HG03025 (cell line): ENCODE results near the gene COL5A1.

Experiments used
- ATAC-seq: cut with Tn5 transposase; IDR thresholded peaks from one replicate; pipeline ENCODE4 v1.9.1; 2021; ENCODE audit warnings: mild to moderate bottlenecking, moderate library complexity; ENCODE audit not compliant: unreplicated experiment, low FRiP score

The COL5A1 gene

DNA sequence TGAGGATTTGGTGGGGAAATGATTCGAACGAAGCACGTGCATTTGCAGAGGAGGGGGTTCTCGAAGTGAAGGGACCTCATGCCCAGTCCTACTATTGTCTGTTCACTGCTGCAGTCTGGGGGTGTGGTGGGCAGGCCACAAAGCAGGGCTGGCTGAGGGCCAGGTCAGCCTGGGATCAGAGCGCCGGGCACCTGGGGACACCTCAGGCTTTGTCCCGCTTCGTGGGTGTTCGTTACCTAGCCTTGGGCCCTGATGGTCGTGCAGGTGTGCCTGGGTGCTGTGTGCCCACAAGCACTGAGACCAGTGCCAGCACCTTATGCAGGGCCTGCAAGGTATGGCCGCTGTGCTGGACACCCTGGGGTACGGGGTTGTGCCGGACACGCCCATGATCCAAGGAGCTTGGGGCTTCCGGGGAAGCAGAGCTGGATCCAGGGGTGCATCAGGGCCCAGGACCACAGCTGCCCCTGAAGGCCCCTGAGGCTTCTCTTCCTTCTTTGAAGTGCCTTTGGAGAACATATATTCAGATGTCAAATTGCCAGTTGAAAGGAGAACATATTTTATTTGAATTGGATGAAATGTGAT lies 80.6 kb downstream of the COL5A1 start:
- ATAC-seq, result no peak

DNA sequence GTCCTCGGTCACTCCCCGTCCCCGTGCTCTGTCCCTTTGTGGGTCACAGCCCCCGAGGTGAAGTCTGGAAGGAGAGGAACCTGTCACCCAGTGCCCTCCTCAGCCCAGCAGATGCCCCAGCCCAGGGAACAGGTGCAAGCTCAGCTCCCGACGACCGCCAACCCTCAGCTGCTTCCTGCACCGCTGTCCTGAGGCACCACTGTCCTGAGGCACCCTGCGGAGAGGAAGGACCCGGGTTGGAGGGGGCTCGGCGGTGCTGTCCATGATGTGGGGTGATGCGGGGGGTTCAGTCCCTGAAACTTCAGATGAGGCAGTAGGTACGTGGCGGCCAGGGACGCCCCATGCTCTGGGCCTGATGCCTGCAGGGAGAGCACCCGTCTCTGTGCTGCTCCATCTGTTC lies 81.4 kb downstream of the COL5A1 start:
- ATAC-seq, result no peak

DNA sequence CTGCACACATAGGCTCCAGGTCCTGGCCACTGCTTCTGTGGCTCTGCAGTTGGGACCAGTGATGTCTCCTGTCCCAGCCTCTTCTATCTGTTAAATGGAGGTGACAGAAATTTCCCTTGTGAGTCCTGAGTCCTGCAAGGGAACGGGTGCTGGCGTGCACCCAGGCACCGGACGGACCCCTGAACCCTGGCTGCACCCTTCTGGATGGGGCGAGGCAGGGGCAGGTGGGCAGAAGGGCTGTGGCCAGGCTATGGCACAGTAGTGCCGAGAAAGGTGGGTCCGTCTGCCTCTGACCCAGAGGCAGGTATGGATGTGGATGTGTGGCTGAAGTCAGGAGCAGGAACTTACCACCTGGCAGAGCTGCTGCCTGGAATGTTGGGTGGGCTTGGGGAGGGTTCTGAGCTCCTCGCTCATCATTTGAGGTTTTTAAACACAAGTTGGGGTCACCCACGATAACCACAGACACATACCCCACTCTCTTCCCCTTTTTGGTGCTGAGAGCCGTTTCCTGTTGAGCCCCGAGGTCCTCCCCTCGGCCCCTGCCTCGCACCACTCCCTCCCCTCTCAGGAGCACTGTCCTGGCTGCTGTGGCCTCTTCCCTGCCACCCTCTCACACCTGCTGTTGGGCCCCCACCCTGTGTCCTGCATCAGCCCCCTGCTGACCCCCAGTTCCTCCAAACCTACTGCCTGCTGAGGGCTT lies 82.0 kb downstream of the COL5A1 start:
- no peak for ATAC-seq

DNA sequence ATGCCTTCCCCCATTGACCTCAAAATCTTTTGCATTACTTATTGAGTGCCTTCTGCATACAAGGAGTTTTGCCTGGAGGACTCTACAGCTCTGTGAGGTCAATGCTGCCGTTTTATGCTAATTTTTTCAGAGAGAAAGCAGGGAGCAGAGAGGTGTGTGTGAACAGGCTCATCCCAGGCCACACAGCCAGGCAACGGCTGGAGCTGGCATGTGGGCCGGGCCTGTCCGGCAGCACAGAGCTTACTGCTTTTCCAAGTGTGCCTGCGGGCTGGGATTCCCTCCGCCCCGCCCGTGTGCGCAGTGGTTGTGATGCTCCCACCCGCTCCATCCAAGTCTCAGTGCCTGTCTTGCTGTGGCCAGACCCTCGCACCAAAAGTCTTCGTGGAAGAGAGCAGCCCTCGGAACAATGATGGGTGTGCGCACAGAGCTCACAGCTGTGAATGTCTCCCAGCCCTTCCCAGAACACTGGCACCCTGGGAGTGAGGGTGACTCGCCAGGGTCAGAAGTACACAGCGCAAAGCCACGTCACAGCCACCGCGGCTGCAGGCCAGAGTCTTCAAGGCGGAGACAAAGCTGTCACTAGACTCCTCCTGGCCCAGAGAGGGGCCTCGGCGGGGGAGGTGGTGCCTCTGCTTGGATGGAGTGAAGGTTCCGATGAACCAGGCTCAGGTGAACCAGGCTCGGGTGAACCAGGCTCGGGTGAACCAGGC lies 82.8 kb downstream of the COL5A1 start:
- ATAC-seq, result no peak

DNA sequence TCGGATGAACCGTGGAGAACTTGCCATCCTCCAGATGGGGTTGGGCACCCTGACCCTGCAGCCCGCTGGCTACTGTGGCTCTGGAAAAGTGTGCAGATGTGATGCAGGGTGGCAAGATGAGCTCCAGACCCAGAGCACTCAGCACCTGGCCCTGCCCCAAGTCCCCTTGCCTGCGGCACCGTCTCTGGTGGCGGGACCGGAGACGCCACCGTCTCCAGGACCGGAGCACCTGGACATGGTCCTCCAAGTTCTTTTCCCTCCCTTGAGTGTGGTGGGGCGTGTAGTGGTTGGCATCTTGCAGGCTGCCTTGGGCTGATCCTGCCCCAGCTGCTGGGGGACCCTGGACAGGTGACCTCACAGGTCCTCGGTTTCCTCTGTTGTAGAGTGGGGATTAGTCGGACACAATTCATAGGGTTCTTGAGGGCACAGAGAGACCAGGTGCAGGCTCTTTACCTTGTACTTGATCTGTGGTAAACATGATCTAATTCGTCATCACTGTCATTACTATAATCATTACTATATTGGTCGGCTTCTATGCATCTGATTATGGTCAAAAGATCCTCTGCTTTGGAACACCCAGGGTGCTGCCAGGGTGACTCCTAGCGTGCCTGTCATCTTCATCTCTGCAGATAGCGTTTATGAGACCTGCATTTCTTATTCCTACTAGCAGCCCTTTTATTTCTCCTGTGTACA lies 83.5 kb downstream of the COL5A1 start:
- no peak for ATAC-seq

DNA sequence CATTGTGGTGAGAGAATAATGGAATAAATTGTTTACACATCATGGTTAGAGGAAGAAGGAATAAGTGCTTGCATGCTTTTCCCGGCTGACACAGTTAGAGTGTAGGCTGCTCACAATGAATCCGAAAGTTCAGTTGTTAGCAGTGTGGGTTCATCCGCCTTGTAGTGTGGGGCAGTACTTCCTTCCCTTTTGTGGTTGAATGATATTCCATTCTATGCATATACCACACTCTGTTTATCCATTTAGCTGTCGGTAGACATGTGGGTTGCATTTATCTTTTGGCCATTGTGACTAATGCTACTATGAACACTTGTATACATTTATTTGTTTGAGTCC lies 84.0 kb downstream of the COL5A1 start:
- ATAC-seq, result no peak

DNA sequence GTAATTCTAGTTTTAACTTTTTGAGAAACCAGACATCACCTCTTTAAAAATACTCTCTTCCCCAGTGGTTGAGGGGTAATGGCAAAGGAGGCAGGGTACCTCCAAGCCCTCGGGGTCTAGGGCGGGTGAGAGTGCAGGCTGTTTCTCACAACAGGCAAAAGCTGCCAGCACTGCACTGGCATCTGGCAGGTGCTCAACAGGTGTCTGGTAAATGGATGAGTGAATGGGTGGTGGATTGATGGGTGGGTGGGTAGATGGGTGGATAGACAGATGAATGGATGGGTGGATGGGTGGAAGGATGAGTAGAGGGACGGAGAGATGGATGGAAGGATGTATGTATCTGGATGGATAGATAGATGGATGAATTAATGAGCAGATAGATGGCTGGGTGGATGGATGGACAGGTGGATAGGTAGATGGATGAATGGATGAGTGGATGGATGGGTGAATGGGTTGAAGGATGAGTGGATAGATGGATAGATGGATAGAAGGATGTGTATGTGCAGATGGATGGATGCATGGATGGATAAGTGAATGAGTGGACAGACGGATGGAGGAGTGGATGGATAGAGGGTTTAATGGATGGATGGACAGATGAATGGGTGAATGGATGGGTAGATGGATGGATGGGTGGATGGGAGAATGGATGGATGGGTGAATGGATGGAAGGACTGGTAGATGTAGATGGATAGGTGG lies 84.6 kb downstream of the COL5A1 start:
- no peak for ATAC-seq

DNA sequence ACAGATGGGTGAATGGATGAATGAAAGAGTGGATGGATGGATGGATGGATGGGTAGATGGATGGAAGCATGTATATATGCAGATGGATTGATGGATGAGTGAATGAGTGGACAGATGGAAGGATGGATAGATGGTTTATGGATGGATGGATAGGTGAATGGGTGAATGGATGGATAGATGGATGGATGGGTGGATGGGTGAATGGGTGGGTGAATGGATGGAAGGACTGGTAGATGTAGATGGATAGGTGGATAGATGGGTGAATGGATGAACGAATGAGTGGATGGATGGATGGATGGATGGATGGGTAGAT lies 85.1 kb downstream of the COL5A1 start:
- ATAC-seq, result no peak

DNA sequence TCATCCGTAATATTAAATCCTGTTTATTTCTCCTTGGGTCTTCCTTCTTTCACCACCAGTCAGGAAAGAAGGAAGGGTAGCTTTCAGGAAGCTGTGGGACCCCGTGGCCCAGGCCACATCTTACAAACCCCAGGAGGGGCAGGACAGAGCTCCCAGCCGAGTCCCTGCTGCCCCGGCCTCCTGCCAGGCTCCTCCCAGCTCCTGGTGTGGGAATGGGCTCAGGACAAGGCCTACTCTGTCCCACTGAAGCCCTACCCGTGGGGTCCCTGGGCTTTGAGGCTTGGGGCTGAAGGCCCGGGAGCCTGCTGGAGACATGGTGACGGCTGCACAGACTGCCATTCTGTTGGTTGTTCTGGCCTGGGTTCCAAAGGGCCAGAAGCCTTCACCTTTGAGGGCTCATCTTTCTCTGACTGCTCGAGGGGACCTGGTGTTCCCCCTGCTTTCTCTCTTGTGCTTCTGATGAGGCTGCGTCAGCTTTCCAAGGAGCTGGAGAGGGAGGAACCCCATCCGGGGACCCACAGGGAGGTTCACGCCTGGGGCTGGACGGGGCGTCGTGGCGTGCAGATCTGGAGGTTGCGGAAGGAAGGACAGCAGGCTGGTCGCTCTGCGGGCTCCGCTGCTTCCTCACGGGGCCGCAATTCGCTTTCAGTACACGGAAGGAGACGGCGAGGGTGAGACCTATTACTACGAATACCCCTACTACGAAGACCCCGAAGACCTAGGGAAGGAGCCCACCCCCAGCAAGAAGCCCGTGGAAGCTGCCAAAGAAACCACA lies 86.6 kb downstream of the COL5A1 start:
- ATAC-seq, result no peak

DNA sequence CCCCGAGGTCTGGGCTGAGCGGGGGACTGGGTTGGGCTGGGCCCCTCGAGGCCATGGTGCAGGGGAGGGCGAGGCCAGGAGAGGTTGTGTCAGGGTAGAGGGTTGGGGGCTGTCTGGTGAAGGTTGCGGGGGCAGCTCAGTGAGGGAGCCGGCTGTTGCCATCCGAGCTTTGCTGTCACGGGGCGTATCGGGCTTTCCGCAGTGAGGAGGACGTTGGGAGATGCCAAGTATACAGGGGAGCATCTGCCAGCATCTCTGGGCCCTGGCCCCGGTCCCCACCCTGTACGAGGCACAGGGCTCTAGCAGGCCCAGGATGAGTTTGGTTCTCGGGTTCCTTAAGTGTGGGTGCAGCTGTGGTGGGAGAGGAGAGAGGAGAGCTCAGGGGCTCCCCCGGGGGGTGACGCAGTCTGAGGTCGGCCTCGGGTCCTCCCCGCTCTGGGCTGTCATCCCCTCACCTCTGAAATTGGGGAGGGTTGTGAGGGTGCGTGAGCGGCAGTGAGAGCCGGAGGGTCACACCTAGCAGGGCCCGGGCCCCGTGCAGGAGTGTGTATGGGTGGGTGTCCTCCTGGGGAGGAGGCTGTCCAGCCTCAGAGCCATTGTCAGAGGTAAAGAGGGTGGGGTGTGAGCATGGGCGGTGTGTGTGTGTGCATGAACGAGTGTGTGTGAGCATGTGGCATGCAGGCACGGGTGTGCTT lies 87.3 kb downstream of the COL5A1 start:
- no peak for ATAC-seq

DNA sequence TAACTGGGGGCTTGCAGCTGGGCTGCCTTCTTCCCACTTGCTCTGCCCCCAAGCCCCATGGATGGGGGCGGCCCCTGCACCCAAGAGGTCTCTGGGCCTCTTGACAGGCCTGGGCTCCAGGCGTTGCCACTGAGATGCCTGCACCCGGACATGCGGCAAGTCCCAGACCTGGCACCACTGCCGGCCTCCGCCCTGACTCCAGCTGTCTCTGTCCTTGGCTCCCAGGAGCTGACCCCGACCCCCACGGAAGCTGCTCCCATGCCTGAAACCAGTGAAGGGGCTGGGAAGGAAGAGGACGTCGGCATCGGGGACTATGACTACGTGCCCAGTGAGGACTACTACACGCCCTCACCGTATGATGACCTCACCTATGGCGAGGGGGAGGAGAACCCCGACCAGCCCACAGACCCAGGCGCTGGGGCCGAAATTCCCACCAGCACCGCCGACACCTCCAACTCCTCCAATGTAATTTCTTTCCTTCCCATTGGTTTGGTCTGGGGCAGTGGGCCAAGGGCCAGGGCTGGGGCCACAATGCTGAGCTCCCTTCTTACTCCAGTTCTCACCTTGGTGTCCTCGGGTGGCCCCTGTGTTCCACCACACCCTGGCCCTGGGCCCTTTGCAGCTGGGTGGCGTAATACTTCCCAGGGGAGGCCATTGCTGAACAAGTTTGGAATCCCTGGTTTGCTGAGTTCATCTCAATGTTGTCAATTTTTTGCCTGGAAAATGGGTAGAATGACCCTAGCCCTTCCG lies 88.6 kb downstream of the COL5A1 start:
- no peak for ATAC-seq

DNA sequence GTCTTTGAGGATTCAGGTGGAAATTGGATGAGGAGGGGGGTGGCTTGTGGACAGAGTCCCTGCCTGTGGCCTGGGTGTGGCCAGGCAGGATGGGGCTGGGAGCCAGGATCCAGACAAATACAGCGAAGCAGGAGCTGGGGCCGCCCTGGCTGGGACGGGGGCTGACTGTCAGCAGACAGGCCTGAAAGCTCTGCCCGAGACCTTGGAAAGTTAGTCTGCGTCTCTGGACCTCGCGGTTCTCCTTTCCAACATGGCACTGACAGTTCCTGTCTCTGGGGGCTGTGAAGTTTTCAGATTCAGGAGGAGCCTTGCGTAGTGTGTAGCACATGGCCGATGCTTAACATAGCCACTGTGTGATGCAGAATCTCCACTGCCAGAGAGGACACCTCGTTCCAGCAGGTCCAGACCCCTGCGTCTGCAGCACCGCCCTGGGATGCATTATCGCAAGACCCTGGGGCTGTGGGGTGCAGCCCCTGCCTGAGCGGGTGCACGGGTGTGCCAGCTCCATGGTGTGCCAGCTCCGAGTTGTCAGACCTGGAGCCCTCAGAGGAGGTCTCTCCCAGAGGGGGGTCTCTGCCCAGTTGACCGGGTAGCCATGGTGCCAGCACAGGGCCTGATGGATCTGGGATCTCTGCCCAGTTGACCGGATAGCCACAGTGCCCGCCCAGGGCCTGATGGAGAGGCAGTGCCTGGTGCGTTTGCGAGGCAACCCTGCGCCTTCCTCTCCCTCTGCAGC lies 89.3 kb downstream of the COL5A1 start:
- ATAC-seq, result no peak

DNA sequence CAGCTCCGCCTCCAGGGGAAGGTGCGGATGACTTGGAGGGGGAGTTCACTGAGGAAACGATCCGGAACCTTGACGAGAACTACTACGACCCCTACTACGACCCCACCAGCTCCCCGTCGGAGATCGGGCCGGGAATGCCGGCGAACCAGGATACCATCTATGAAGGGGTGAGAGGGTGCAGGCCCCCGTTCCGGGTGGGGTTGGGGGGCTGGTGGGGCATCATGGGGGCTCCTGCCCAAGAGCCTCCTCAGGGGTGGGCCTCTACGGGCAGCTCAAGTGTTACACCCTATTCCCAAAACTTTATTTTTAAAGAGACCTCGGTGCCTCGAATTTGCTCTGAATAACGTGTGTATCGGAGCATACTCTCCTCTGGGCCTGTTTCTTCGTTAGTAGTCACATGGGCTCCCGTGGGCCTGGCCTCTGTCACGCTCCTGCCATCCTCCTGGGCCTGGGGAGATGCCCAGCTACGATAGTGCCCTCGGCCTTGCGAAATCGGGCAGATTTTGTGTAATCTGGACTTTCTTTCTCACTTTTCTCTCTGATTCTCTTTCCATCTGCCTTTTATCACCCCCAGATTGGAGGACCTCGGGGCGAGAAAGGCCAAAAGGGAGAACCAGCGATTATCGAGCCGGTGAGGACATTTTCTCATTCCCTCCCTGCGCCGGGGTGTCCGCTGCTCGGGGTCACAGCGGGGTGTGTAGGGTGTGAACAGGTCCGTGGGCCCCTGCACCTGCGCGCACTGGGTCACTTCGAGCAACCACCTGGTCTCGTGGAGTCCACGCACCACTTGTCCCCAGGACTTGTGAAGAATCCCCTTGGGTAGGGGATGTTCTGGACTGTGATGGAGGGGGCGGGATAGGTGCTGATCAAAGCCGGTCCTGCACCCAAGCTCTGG lies 90.1 kb downstream of the COL5A1 start:
- no peak for ATAC-seq

DNA sequence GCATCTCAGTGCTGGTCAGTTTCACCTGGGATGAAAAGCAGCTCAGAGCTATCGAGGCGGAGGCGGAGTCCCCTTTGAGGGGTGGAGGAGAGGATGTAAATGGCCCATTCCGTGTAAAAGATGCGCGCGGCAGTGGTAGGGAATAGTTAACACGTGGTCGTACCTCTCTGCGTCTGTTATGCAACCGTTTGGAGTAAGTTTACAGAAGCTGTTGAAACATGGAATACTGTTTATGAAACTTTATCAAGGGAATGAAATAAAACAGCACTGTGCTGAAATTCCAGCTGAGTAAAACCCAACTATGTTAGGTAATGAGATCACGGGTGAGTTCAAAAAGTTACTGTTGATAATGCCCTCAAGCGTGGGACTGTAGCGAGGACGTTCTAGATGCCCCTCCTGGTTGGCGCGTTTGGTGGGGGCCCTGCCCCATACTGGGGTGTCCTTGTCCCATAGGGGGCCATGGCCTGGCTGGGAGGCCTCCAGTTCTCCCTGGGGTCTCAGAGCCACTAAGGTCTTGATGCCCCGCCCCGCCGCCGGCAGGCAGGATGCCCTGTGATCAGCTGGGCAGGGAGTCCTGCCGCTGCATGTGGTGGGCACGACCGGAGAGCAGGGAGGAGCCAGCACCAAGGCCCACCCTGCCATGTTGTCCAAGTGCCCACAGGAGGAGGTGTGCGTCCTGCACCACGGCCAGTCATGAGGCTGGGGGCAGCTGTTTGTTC lies 90.9 kb downstream of the COL5A1 start:
- ATAC-seq, result no peak

DNA sequence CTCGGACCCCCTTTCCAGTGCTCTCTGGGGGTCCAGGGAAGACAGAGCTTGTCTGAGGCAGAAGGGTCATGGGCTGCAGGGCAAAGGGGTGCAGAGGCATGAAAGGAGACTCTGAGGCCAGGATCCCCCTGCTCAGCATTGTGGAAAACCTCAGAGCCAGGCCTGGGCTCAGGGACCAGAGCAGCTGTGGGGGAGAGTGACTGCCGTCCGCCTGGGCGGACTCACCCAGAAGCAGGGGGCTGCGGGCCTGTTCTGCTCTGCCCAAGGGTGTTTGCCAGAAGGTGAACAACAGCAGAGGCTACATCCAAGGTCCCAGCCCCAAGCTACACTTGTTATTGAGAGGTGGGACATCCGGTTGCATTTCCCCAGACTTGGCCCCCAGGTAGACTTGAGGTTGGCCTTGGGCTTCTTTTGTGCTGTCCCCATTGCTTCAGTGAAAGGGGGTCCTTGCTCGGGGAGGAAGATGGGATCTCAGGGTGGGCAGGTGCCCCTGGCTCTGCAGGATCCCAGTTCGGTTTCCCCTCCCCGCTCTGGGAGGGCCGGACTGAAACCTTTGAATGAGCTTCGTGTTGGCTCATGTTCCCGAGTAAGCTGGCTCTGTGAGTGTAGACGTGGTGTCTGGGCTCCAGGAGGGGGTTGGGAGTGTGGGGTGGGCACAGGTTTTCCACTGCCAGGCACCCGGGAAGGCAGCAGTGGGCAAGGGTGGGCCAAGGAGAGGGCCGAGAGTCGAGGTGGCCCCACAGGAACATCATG lies 92.1 kb downstream of the COL5A1 start:
- ATAC-seq, result no peak

DNA sequence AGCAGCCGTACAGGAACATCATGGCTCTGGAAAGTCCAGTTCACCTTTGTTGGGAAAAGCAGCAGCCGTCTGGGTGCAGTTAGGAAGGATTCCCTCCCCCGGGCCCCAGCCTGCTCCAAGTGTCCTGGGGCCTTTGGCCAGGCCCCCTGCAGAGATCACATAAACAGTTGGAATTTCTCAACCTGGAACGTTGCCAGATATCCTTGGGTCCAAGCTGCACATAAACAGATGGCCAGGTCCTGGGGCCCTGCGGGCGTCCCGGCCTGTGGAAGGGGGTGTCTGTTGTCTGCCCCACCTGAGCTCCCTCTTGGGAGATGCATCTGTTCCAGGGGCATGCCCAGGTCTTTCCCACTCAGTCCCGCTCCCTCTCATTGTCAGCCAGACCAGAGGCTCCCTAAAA lies 92.7 kb downstream of the COL5A1 start:
- no peak for ATAC-seq
